Renal cortex interstitium (tissue), 11 donors: Measurements from ENCODE around the gene BTBD6. TPM values are rescaled to one million over a fixed set of nuclear protein-coding genes. Genes with fewer than 3 reads are reported as not detected.

Source experiments
- DNase-seq, 11 donors: peaks; one replicate each; pipeline ENCODE4 v3.0.0-alpha.2; 2013; ENCODE audit warnings: low read depth in 9 of 11, low spot score in 4 of 11; ENCODE audit errors: extremely low read depth in 1 of 11
- polyA plus RNA-seq, 3 donors: library from polyadenylated mRNA; unstranded; fragments of 120-200 nt; gene quantifications; one replicate each; pipeline ENCODE4 v1.2.1, GENCODE V29; 2013; ENCODE audit not compliant: insufficient read length in 3 of 3

The BTBD6 gene
- polyA plus RNA-seq, 3 donors: 34.5 to 38.4 (median 35.9) TPM

- no peak for DNase-seq
Measured at GRCh38 chr14:105221598-105222178, 26.6 kb upstream of the BTBD6 start.

GRCh38 chr14:105223260-105223659 is 25.1 kb upstream of the BTBD6 start:
- peak in 1 of 11 donors; percentile 38 for DNase-seq

DNA sequence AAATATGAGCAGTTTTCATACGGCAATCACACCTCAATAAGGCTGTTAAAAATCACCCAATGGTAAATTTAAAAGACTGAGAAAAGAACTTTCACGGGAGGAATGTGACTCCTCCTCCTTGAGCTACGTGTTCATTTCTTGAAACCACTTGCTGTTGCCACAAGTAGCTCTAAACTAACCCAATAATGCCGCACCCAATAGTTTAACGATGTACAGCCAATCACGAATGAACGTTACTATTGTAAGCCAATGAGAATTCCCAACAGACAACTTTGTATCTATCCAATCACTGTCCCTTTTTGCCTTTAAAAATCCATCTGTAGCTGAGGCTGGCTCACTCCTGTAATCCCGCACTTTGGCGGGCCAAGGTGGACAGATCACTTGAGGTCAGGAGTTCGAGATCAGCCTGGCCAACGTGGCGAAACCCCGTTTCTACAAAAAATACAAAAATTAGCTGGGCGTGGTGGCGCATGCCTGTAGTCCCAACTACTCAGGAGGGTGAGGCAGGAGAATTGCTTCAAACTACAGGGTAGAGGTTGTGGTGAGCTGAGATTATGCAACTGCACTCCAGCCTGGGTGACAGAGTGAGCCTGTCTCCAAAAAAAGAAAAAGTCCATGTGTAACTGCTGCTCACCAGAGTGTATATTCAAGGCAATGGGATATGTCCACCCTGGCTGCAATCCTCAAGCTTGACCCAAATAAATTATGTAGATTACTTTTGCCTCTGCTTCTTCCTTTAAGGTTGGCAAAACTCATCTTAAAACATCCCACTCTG is 24.4 kb upstream of the BTBD6 start:
- no peak for DNase-seq

GRCh38 chr14:105224845-105225570 is 23.3 kb upstream of the BTBD6 start:
- peak in 1 of 11 donors; percentile 53 for DNase-seq

DNA sequence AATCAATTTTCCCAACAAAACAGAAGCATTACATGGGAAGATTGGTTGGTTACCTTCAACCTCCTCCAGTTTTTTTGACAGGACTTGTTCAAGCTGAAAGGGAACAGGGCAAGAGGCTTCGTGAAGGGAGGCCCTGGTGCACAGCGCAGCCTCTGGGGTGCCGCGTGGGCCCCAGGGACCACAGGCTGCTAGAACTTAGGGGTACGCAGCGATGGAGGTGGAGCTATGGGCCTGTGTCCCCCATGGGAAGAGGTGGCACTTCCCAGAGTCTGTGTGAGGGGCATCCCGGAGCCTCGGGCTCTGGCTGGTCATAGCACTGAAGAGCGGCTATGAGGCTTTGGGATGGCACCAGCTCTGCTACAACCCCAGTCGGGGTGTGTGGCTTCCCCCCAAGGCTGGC is 22.1 kb upstream of the BTBD6 start:
- DNase-seq: no peak

DNA sequence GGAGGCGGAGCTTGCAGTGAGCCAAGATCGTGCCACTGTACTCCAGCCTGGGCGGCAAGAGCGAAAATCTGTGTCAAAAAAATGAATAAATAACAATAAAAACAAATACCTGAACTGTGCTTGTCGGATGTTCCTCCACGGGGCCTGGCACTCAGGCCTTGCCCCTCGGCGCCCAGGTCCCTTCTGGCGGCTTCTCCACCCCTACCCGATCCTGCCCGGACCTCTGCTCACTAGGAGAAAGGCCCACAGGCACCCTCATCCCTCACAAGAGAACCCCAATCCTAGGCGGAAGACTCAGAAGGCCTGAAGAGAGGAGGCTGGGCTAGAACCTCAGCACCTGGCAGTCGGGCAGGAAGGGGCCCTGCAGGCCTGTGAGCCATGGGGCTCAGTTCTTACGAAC is 21.0 kb upstream of the BTBD6 start:
- no peak for DNase-seq

- DNase-seq: no peak
Measured at GRCh38 chr14:105228562-105228961, 19.8 kb upstream of the BTBD6 start.

- DNase-seq: no peak
Measured at GRCh38 chr14:105229099-105229655, 19.2 kb upstream of the BTBD6 start.

- no peak for DNase-seq
Measured at GRCh38 chr14:105240811-105241576, 7.3 kb upstream of the BTBD6 start.

- DNase-seq: no peak
Measured at GRCh38 chr14:105241641-105242040, 6.7 kb upstream of the BTBD6 start.

DNA sequence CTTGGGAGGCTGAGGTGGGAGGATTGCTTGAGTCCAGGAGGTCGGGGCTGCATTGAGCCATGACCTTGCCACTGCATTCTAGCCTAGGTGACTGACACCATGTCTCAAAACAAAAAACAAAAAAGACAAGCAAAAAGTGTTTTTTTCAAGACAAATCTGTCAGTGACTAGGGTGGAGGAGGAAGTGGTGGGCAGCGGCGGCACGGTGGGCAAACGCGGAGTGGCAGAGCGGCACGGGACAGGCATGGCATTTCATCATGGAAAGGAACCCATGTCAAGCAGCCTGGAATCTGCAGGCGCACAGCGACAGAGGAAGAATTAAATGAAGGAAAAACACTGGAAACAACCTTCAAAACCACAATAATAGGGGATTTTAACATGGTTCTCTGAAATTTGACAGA is 4.0 kb upstream of the BTBD6 start:
- DNase-seq: no peak

DNA sequence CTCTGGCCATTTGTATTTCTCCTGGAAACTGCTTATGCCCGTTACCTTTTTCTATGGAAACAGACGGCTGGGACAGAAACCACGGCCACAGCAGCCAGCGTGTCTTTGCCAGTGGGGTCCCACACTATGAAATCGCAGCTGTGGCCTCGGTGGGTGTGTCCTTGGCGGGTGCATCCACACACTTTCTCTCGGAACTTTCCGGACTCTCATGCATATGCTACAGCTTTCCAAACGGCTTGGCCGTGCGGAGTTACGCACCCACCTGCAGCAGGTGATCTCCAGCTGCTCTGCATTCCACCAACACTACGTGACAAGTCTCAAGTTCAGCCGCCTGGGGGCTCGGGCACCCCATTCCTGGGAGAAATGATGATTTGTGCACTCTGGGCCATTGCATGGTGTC is 1.3 kb upstream of the BTBD6 start:
- DNase-seq: no peak

DNA sequence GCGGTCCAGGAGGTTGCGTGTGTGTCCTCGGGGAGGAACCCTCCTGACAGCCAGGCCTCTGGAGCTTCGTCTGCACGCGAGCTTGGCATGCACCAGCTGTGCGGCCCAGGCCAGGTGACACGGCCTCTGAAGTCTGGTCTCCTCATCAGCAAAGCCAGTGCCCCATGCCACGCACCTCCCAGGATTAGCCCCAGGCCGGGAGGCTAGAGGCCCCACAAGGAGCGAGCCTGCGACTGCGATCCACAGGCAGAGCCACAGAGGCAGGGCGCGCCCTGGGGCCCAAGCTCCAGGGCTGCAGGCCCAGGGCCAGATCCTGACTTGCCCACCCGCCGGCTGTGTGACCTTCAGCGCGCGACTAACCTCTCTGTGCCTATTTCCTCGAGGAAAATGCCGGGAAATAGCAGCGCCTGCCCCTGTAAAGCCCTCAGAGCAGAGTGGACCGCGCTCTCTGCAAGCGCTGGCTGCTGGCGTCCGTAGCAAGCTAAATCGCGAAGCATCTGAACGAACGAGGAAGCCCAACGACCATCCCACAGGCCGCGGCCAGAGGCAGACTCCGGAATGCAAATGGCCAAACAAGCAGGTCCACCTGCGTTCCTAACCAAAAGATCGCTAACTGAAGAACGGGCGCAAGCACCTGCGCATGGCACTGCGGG is 492 bp upstream of the BTBD6 start:
- DNase-seq: no peak

DNA sequence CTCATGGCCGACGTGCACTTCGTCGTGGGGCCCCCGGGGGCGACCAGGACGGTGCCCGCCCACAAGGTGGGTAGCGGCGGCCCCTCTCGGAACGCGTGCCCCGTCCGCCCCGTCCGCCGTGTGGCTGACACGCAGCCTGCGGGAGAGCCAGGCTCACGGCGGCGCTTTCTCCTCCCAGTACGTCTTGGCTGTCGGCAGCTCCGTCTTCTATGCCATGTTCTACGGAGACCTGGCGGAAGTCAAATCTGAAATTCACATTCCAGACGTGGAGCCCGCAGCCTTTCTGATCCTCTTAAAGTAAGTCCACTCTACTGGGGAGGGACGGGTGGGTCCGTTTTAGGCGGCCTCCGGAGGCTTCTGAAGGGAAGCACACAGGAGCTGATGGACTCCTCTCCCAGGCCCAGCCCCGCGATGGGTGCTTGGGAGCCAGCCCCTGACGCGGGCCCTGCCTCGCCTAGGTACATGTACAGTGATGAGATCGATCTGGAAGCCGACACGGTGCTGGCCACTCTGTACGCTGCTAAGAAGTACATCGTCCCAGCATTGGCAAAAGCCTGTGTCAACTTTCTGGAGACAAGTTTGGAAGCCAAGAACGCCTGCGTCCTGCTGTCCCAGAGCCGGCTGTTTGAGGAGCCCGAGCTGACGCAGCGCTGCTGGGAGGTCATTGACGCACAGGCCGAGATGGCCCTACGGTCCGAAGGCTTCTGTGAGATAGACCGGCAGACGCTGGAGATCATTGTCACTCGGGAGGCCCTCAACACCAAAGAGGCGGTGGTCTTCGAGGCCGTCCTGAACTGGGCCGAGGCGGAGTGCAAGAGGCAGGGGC is 1.1 kb downstream of the BTBD6 start:
- peak in 1 of 11 donors; percentile 16 for DNase-seq

GRCh38 chr14:105250008-105250366 is 1.7 kb downstream of the BTBD6 start:
- no peak for DNase-seq

GRCh38 chr14:105250986-105251385 is 2.7 kb downstream of the BTBD6 start:
- DNase-seq: no peak

DNA sequence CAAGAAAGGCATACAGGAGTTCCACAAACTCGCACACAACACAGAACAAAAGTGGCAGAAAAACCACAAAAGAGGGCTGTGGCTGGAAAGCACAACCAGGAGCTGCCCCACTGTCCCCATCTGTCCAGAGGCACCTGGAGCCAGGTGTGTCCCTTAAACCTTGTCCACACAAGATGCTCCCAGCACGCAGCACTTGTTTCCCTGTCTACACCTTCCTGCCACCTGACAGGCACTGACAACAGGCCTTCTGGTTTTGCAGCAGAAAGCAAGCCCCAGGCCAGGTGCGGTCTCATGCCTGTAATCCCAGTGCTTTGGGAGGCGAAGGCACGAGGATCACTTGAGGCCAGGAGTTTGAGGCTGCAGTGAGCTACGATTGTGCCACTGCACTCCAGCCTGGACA is 3.6 kb downstream of the BTBD6 start:
- no peak for DNase-seq
